Small intestine (tissue), 7 donors: ENCODE data around the gene RPS15. TPM values are rescaled to one million over a fixed set of nuclear protein-coding genes. Genes with fewer than 3 reads are reported as not detected.

ENCODE experiments used
- DNase-seq, 2 donors: peaks; one replicate each; pipeline versions ENCODE4 v3.0.0 to v3.0.0-alpha.2; 2013
- FAIRE-seq: peaks from 2 replicates; lab custom pipeline; 2012; peaks lifted over from hg19 to GRCh38; lab: Jason Lieb, UNC
- H3K27ac ChIP-seq, 3 donors: one replicate each; pipeline ENCODE4 v1.5.1; 2013; ENCODE audit warnings: low read length in 2 of 3, mild to moderate bottlenecking in 2 of 3, control low read depth in 1 of 3, inconsistent platforms in 1 of 3, low read depth in 1 of 3, moderate library complexity in 1 of 3
- H3K27me3 ChIP-seq, 3 donors: one replicate each; pipeline ENCODE4 v1.6.1; 2013; ENCODE audit warnings: low read length in 3 of 3, inconsistent platforms in 1 of 3; ENCODE audit not compliant: control insufficient read depth in 3 of 3, insufficient read depth in 3 of 3
- H3K36me3 ChIP-seq, 3 donors: one replicate each; pipeline ENCODE4 v1.6.1; 2013; ENCODE audit warnings: low read length in 3 of 3, inconsistent platforms in 1 of 3, low read depth in 1 of 3, mild to moderate bottlenecking in 1 of 3, moderate library complexity in 1 of 3; ENCODE audit not compliant: control insufficient read depth in 3 of 3, insufficient read depth in 2 of 3
- H3K4me1 ChIP-seq, 3 donors: one replicate each; pipeline ENCODE4 v1.6.1; 2013; ENCODE audit warnings: low read length in 2 of 3, inconsistent platforms in 1 of 3, low read depth in 1 of 3, mild to moderate bottlenecking in 1 of 3, moderate library complexity in 1 of 3; ENCODE audit not compliant: control insufficient read depth in 3 of 3, insufficient read depth in 2 of 3
- H3K4me3 ChIP-seq, 3 donors: one replicate each; pipeline ENCODE4 v1.5.1; 2013; ENCODE audit warnings: low read length in 3 of 3, control low read depth in 1 of 3, inconsistent platforms in 1 of 3, low read depth in 1 of 3, mild to moderate bottlenecking in 1 of 3, moderate library complexity in 1 of 3
- H3K9me3 ChIP-seq, 2 donors: one replicate each; pipeline ENCODE4 v1.6.1; 2013; ENCODE audit warnings: low read depth in 1 of 2, low read length in 1 of 2; ENCODE audit not compliant: control insufficient read depth in 2 of 2, insufficient read depth in 1 of 2
- WGBS, 3 donors: extraction: QIAGEN DNeasy Blood & Tissue Kit; methylation state at CpG; one replicate each; pipeline ENCODE4 v1.1.7; 2013; 5-methylcytosine and 5-hydroxymethylcytosine counted together
- polyA plus RNA-seq, 4 donors: library from polyadenylated mRNA; stranded (reverse) in 3 of 4; unstranded in 1 of 4; fragments of 200-250 nt in 3 of 4; fragments of 120-200 nt in 1 of 4; gene quantifications; one replicate each; pipeline versions ENCODE4 v1.2.1 to v1.2.3, GENCODE V29; 2013
- donor health status: healthy with polysubstance abuse.
- donor health status: control.
- donor health status: control.
- donor health status: Bipolar disorder and iron deficiency.
- donor health status: healthy.

Gene RPS15
- polyA plus RNA-seq, 4 donors, result 1,394 to 3,547 (median 2,919) TPM

DNA sequence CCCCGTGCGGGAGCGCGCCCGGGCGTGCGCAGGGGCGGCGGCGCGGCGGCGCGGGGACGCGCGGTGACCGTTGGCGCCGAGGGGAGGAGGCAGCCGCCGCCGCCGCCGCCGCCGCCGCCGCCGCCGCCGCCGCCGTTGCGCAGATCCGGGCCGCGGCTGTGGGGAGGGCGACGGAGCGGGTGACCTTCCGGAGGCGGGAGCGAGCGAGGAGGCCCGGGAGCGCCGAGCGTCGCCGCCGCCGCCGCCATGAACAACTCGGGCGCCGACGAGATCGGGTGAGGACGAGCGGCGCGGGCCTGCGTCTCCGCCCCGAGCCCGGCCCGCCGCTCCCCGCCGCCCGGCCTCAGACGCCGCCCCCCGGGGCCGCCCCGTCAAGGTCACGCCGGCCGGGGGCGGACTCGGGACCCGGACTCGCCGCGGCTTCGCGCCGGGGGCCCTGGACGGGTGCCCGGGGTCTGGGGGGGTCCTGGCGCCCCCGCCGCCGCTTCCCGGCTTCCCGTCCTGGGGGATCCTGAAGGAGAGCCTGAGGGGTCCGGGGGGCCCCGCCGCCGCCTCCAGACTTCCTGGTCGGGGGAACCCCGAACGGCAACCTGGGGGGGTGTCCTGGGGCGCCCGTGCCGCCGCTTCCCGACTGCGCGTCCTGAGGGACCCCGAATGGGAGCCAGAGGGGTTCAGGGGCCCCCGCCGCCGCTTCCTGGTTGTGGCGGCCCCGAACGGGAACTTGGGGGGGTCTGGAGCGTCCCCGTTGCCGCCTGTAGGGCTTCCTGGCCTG lies 30.5 kb upstream of the RPS15 start, which contains the start of gene DAZAP1:
DAZAP1 (plus strand) TSS at position 59 of the 772 bp plus-strand sequence; CDS start at position 247, 188 bp downstream.
- H3K27me3 ChIP-seq, result no peaks in the 10 kb centered on the region
- H3K9me3 ChIP-seq, result no peaks in the 10 kb centered on the region
- no peak for FAIRE-seq
- H3K36me3 ChIP-seq, result peaks cover 0 to 42% (median 2%) of the 10 kb centered on the region in 3 donors
- 0 to 1% (median 0%) methylated on average over 39 to 121 of the region's 121 CpGs for WGBS, 3 donors
- peak within 1 kb of the TSS; percentile 66 to 93 (median 93) for H3K27ac ChIP-seq
- DNase-seq, result no peak
- peaks cover 9 to 36% (median 19%) of the 10 kb centered on the region in 3 donors for H3K4me1 ChIP-seq
- H3K4me3 ChIP-seq, result peak within 1 kb of the TSS; percentile 99

DNA sequence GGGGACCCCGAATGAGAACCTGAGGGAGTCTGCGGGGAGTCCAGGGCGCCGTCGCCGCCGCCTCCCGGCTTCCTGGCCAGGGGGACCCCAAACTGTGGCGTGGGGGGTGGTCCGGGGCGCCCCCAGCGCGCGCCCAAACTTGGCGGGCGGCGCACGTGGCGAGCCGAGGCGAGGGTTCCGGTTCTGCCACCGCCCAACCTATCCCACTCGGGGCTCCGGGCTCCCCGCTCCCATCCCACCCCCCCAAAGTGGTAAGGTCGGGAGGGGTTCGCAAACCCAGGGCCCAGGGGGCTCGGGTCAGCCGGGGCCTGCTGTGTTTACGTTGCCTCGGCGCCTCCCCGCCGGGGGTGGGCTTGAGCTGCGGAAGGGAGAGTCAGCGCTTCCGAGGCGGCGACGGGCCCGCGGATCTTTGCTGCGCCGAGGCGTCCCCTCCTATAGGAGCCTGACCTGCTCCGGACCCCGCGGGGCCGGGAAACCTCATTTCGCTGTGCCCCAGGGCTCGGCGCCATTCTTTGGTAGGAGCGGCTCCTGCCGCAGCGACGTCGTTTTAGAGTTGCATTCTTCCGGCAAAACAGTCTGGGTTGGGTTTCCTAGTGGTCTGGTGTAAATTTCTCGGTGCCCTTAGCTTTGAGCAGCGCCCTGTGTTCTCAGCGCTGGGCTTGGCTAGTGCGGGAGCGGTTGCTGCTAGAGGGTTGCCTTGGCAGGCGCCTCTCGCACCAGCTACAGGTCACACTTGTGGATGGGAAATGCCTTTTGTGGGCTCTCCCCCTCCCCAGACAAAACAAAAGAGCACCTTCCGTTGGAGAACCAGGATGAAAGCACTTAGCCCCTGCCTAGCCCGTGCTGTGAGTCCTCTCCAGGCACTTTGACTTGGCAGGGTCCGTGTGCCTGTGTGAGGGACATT lies 29.6 kb upstream of the RPS15 start:
- Histone ChIP-seq H3K27ac (peak overlapping the region; percentile 66 to 93 (median 93)), H3K4me1 (peaks cover 9 to 36% (median 21%) of the 10 kb centered on the region in 3 donors), H3K9me3 (no peaks in the 10 kb centered on the region), H3K36me3 (peaks cover 2 to 50% (median 7%) of the 10 kb centered on the region in 3 donors), H3K27me3 (no peaks in the 10 kb centered on the region), H3K4me3 (peak overlapping the region; percentile 99)
- DNase-seq (peak; percentile 50 to 72), FAIRE-seq (no peak)
- WGBS, 3 donors, result 0 to 1% (median 0%) methylated on average over 65 to 69 of the region's 69 CpGs

- H3K27ac ChIP-seq, result peak overlapping the region; percentile 66 to 93 (median 93)
- H3K4me1 ChIP-seq, result peaks cover 9 to 36% (median 22%) of the 10 kb centered on the region in 3 donors
- peaks cover 2 to 56% (median 7%) of the 10 kb centered on the region in 3 donors for H3K36me3 ChIP-seq
- peak overlapping the region in 2 of 3 donors; percentile 99 for H3K4me3 ChIP-seq
- DNase-seq (no peak), FAIRE-seq (no peak)
- WGBS, 3 donors, result 32 to 56% (median 38%) methylated on average over 30 to 33 of the region's 33 CpGs
- H3K9me3 ChIP-seq, result no peaks in the 10 kb centered on the region
- no peaks in the 10 kb centered on the region for H3K27me3 ChIP-seq
These were observed 28.8 kb upstream of the RPS15 start for GRCh38 chr19:1409204-1410005.

- WGBS, 3 donors, result 69 to 72% (median 69%) methylated on average over 23 of the region's 23 CpGs
- H3K27me3 ChIP-seq, result no peaks in the 10 kb centered on the region
- no peak for DNase-seq
- H3K9me3 ChIP-seq, result no peaks in the 10 kb centered on the region
- peaks cover 9 to 42% (median 22%) of the 10 kb centered on the region in 3 donors for H3K4me1 ChIP-seq
- peak overlapping the region in 1 of 3 donors; percentile 12 for H3K27ac ChIP-seq
- H3K36me3 ChIP-seq, result peaks cover 2 to 61% (median 7%) of the 10 kb centered on the region in 3 donors
- FAIRE-seq, result no peak
- H3K4me3 ChIP-seq, result peak overlapping the region in 2 of 3 donors; percentile 6 to 99
These were observed 27.9 kb upstream of the RPS15 start for GRCh38 chr19:1410136-1410786.

- peak overlapping the region in 1 of 3 donors; percentile 10 for H3K4me3 ChIP-seq
- H3K36me3 ChIP-seq, result peaks cover 2 to 64% (median 7%) of the 10 kb centered on the region in 3 donors
- H3K4me1 ChIP-seq, result peaks cover 12 to 47% (median 27%) of the 10 kb centered on the region in 3 donors
- H3K27ac ChIP-seq, result peak overlapping the region in 1 of 3 donors; percentile 8
- no peak for FAIRE-seq
- no peak for DNase-seq
- H3K27me3 ChIP-seq, result no peaks in the 10 kb centered on the region
- 68 to 71% (median 68%) methylated on average over 8 to 9 of the region's 9 CpGs for WGBS, 3 donors
- H3K9me3 ChIP-seq, result no peaks in the 10 kb centered on the region
These were observed 27.4 kb upstream of the RPS15 start for GRCh38 chr19:1410789-1411188.

GRCh38 chr19:1411255-1412191 lies 26.7 kb upstream of the RPS15 start:
- FAIRE-seq, result no peak
- H3K27me3 ChIP-seq, result no peaks in the 10 kb centered on the region
- no peak for DNase-seq
- H3K4me1 ChIP-seq, result peaks cover 17 to 49% (median 34%) of the 10 kb centered on the region in 3 donors
- H3K27ac ChIP-seq, result peak overlapping the region in 2 of 3 donors; percentile 28 to 50
- H3K36me3 ChIP-seq, result peaks cover 4 to 72% (median 9%) of the 10 kb centered on the region in 3 donors
- no peaks in the 10 kb centered on the region for H3K9me3 ChIP-seq
- WGBS, 3 donors, result 55 to 65% (median 64%) methylated on average over 29 of the region's 29 CpGs
- H3K4me3 ChIP-seq, result no peak overlapping the region
